Body of pancreas (tissue), 4 donors: ENCODE measurements around the gene RIMBP3C.

Source experiments
- POLR2A ChIP-seq, 3 donors: fragments of 450-650 bp; IDR thresholded peaks; one replicate each; pipeline ENCODE4 v1.6.1; 2016; ENCODE audit warnings: antibody characterized with exemption in 3 of 3, mild to moderate bottlenecking in 2 of 3
- TF ChIP-seq, protein P1 (sequence below), 7 experiments: fragments of 450-650 bp in 4 of 7; fragments of 200-600 bp in 3 of 7; sonication (generic) in 3 of 7; IDR thresholded peaks; one replicate each; pipeline ENCODE4 v1.5.1; 2016 to 2019; ENCODE audit warnings: antibody characterized with exemption in 7 of 7

GRCh38 chr22:21567456-21568346 lies 16.4 kb upstream of the RIMBP3C start, which contains the start of gene UBE2L3:
- TF ChIP-seq POLR2A (IDR thresholded peaks at IDR 0.05), result peak; percentile 55 to 68 (median 62)
- TF ChIP-seq, protein P1, sequence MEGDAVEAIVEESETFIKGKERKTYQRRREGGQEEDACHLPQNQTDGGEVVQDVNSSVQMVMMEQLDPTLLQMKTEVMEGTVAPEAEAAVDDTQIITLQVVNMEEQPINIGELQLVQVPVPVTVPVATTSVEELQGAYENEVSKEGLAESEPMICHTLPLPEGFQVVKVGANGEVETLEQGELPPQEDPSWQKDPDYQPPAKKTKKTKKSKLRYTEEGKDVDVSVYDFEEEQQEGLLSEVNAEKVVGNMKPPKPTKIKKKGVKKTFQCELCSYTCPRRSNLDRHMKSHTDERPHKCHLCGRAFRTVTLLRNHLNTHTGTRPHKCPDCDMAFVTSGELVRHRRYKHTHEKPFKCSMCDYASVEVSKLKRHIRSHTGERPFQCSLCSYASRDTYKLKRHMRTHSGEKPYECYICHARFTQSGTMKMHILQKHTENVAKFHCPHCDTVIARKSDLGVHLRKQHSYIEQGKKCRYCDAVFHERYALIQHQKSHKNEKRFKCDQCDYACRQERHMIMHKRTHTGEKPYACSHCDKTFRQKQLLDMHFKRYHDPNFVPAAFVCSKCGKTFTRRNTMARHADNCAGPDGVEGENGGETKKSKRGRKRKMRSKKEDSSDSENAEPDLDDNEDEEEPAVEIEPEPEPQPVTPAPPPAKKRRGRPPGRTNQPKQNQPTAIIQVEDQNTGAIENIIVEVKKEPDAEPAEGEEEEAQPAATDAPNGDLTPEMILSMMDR (IDR thresholded peaks at IDR 0.05), result no peak
